ENCODE measurements around the gene RPS6KA2. TPM values are rescaled to one million over a fixed set of nuclear protein-coding genes. Genes with fewer than 3 reads are reported as not detected.
A peak's percentile ranks its signal among the peaks of the same experiment; 100 is the strongest.

The RPS6KA2 gene
- total RNA-seq, 4 donors from 2014 or later, result 64.9 to 101 (median 81.6) TPM

DNA sequence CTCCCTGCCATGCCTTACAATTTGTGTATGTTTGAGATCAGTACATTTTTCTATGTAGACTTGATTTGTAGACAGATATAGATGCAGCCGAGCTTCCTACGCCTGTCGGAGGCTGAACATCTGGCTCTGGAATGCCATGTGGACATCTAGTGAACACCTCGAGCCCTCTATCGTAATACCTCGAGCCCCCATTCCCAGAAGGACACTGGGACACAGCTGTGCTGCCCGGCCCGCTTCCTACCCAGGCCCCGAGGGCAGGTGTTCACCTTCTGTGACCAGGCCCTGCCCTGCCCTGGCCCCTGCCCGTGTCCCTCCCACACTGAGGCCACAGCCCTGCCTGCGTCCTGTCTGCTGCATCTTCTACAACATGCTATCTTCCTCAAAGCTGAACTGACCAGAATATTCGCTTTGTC, 12.9 kb downstream of the RPS6KA2 start:
- intact Hi-C loops (cut with DNase I), result no loop called here
- no peaks in the 10 kb centered on the region for H3K9me3 ChIP-seq
- H3K27me3 ChIP-seq, result no peaks in the 10 kb centered on the region
- H3K27ac ChIP-seq, result peak overlapping the region in 1 of 3 donors; percentile 14
- DNase-seq, result no peak
- H3K4me1 ChIP-seq, result peaks cover 19 to 36% of the 10 kb centered on the region in 2 donors
- TF ChIP-seq, protein P1, sequence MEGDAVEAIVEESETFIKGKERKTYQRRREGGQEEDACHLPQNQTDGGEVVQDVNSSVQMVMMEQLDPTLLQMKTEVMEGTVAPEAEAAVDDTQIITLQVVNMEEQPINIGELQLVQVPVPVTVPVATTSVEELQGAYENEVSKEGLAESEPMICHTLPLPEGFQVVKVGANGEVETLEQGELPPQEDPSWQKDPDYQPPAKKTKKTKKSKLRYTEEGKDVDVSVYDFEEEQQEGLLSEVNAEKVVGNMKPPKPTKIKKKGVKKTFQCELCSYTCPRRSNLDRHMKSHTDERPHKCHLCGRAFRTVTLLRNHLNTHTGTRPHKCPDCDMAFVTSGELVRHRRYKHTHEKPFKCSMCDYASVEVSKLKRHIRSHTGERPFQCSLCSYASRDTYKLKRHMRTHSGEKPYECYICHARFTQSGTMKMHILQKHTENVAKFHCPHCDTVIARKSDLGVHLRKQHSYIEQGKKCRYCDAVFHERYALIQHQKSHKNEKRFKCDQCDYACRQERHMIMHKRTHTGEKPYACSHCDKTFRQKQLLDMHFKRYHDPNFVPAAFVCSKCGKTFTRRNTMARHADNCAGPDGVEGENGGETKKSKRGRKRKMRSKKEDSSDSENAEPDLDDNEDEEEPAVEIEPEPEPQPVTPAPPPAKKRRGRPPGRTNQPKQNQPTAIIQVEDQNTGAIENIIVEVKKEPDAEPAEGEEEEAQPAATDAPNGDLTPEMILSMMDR (IDR thresholded peaks at IDR 0.05), result no peak
- no peak for TF ChIP-seq POLR2A (IDR thresholded peaks at IDR 0.05)
- WGBS, 2 donors, result 79 to 92% methylated on average over 12 of the region's 12 CpGs
- no peaks in the 10 kb centered on the region for H3K36me3 ChIP-seq
- H3K4me3 ChIP-seq (replicated peaks in 1 of 3), result no peak overlapping the region

DNA sequence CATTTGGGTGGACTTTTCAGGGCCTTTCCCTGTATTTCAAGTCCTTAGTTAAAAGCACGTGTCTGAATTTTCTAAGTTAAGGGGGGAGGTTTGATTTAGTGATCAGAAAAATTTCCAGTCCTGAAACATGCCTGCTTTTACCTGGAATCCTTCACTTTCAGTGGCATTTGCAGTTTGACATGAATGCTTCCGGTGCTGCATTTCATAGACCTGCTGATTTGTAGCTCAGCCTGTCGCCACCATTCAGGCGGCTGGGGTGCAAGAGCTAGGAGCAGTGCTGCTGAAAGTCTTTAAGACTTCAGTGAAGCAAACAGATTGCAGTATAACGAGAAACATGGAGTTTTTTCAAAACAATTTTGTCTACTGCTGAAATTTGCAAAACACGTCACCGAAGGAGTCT, 14.0 kb downstream of the RPS6KA2 start:
- WGBS, 2 donors, result 87 to 96% methylated on average over 7 of the region's 7 CpGs
- Histone ChIP-seq H3K27me3 (no peaks in the 10 kb centered on the region), H3K9me3 (no peaks in the 10 kb centered on the region), H3K4me1 (peaks cover 7 to 24% of the 10 kb centered on the region in 2 donors), H3K36me3 (no peaks in the 10 kb centered on the region), H3K4me3 (replicated peaks in 1 of 3) (no peak overlapping the region), H3K27ac (no peak overlapping the region)
- TF ChIP-seq, protein P1 (IDR thresholded peaks at IDR 0.05), result no peak
- TF ChIP-seq POLR2A (IDR thresholded peaks at IDR 0.05), result no peak
- no peak for DNase-seq
- intact Hi-C loops (cut with DNase I), result no loop called here

DNA sequence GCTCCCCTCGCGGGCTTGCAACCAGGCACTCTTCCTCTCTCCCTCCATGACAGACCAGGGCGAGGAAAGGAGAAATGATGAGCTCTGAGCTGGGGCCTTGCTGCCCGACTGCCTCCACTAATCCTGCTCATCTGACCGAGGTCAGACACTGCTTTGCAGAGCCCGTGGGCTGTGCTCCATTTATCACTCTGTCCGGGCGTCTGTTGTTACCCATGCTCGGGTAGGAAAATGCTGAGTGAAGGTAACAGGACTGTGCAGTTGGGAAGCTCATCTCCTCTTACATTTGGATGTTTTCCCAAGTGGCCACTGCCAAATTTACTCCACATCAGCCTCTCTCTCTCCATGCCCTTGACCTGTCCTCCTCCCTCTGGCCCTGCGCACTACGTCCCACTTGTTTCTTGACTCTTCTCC, 14.6 kb downstream of the RPS6KA2 start:
- no peak overlapping the region for H3K27ac ChIP-seq
- H3K36me3 ChIP-seq, result no peaks in the 10 kb centered on the region
- no peak overlapping the region for H3K4me3 ChIP-seq (replicated peaks in 1 of 3)
- DNase-seq, result no peak
- peaks cover 3 to 19% of the 10 kb centered on the region in 2 donors for H3K4me1 ChIP-seq
- TF ChIP-seq POLR2A (IDR thresholded peaks at IDR 0.05), result no peak
- TF ChIP-seq, protein P1 (IDR thresholded peaks at IDR 0.05), result no peak
- intact Hi-C loops (cut with DNase I), result no loop called here
- H3K27me3 ChIP-seq, result no peaks in the 10 kb centered on the region
- H3K9me3 ChIP-seq, result no peaks in the 10 kb centered on the region
- 85 to 95% methylated on average over 11 of the region's 11 CpGs for WGBS, 2 donors

DNA sequence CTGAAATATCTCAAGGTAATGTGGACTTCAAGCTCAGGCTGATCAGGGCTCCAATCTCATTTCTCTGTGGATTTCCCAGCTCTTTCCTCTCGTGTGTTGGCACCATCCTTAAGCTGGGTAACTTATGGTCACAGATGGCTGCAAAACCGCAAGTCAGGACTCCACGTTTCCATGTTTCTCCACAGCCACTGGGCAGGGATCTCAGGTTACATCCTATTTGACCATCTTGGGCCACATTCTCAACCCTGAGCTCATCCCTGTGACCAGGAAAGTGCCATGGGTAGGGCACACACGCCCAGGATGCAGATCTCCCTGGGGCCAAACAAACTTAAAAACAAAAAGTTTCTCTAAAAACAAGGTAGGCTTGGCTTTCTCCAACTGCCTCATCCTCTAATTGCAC, 15.4 kb downstream of the RPS6KA2 start:
- Histone ChIP-seq H3K4me3 (replicated peaks in 1 of 3) (no peak overlapping the region), H3K9me3 (no peaks in the 10 kb centered on the region), H3K27ac (no peak overlapping the region), H3K36me3 (no peaks in the 10 kb centered on the region), H3K4me1 (peaks cover 0 to 18% of the 10 kb centered on the region in 2 donors), H3K27me3 (no peaks in the 10 kb centered on the region)
- 93 to 98% methylated on average over 4 of the region's 4 CpGs for WGBS, 2 donors
- intact Hi-C loops (cut with DNase I), result no loop called here
- no peak for DNase-seq
- no peak for TF ChIP-seq POLR2A (IDR thresholded peaks at IDR 0.05)
- TF ChIP-seq, protein P1 (IDR thresholded peaks at IDR 0.05), result no peak

DNA sequence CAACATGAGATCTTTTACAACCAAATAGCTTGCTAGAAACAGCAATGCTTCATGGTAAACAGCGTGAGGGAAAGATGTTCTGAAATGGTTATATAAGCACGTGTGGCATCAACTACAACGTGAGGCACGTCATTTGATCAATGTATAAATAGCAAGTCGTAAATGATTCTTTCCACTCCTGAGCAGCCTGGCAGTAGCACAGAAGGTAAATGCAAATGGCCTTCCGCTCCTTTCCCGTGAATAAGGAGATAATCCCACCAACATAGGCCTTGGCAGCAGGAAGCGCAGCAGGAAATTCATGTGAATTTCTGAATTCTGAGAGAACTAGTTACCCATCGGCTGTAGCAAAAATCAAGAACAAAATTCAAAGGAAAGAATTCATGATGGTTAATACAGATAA, 17.0 kb downstream of the RPS6KA2 start:
- Histone ChIP-seq H3K27ac (no peak overlapping the region), H3K36me3 (no peaks in the 10 kb centered on the region), H3K4me3 (replicated peaks in 1 of 3) (no peak overlapping the region), H3K9me3 (no peaks in the 10 kb centered on the region), H3K4me1 (peaks cover 0 to 9% of the 10 kb centered on the region in 2 donors), H3K27me3 (no peaks in the 10 kb centered on the region)
- no peak for DNase-seq
- 91 to 92% methylated on average over 9 of the region's 9 CpGs for WGBS, 2 donors
- TF ChIP-seq, protein P1 (IDR thresholded peaks at IDR 0.05), result no peak
- no peak for TF ChIP-seq POLR2A (IDR thresholded peaks at IDR 0.05)
- intact Hi-C loops (cut with DNase I), result no loop called here
